Retina (tissue), 1 donor: Measurements from ENCODE around the gene PLS3.

Experiments used
- DNase-seq: peaks from one replicate; pipeline ENCODE4 v3.0.0-alpha.2; 2016

The PLS3 gene

GRCh38 chrX:115696939-115697338 is 136.0 kb downstream of the PLS3 start:
- DNase-seq, result no peak

DNA sequence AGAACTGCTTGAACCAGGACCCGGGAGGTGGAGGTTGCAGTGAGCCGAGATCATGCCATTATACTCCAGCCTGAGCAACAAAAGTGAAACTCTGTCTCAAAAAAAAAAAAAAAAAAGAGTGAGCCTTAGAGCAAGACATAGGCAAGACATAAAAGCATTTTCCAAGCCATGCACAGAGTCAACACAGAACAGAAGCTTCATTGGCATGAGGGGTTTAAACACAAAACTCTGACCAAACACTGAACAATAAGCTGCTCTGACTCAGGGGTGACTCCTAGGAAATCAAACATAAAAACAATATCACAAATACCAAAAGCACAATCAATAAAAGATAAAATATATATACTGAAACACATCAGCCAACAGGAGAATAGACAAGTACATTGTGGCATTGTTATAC is 136.8 kb downstream of the PLS3 start:
- no peak for DNase-seq
